LNCAP (cell line): ENCODE results near the gene GPR180.

Experiments
- CTCF ChIP-seq: fragments of 450-650 bp; IDR thresholded peaks from 2 replicates; pipeline ENCODE4 v1.5.1; 2017; ENCODE audit warnings: mild to moderate bottlenecking

Gene GPR180

GRCh38 chr13:94632226-94632980 lies 30.7 kb downstream of the GPR180 start:
- TF ChIP-seq CTCF, result no peak

GRCh38 chr13:94636942-94637578 lies 35.4 kb downstream of the GPR180 start:
- TF ChIP-seq CTCF, result no peak

GRCh38 chr13:94640721-94641120 lies 39.1 kb downstream of the GPR180 start:
- no peak for TF ChIP-seq CTCF

- no peak for TF ChIP-seq CTCF
Observed at GRCh38 chr13:94641409-94641941, 39.8 kb downstream of the GPR180 start.

GRCh38 chr13:94646904-94647303 lies 45.2 kb downstream of the GPR180 start:
- no peak for TF ChIP-seq CTCF

GRCh38 chr13:94656176-94656575 lies 54.5 kb downstream of the GPR180 start:
- no peak for TF ChIP-seq CTCF

- no peak for TF ChIP-seq CTCF
Observed at GRCh38 chr13:94656766-94657165, 55.1 kb downstream of the GPR180 start.
